NCI-H82 (cell line): ENCODE results near the gene WASHC2A.
"Not testable (repeated sequence)": the region's sequence is repeated elsewhere in the genome, so short reads cannot be mapped to it uniquely, and the experiment has no call there.

Experiments
- DNase-seq: peaks from one replicate; lab custom pipeline; 2025; lab: John Stamatoyannopoulos, UW

Gene WASHC2A, protein sequence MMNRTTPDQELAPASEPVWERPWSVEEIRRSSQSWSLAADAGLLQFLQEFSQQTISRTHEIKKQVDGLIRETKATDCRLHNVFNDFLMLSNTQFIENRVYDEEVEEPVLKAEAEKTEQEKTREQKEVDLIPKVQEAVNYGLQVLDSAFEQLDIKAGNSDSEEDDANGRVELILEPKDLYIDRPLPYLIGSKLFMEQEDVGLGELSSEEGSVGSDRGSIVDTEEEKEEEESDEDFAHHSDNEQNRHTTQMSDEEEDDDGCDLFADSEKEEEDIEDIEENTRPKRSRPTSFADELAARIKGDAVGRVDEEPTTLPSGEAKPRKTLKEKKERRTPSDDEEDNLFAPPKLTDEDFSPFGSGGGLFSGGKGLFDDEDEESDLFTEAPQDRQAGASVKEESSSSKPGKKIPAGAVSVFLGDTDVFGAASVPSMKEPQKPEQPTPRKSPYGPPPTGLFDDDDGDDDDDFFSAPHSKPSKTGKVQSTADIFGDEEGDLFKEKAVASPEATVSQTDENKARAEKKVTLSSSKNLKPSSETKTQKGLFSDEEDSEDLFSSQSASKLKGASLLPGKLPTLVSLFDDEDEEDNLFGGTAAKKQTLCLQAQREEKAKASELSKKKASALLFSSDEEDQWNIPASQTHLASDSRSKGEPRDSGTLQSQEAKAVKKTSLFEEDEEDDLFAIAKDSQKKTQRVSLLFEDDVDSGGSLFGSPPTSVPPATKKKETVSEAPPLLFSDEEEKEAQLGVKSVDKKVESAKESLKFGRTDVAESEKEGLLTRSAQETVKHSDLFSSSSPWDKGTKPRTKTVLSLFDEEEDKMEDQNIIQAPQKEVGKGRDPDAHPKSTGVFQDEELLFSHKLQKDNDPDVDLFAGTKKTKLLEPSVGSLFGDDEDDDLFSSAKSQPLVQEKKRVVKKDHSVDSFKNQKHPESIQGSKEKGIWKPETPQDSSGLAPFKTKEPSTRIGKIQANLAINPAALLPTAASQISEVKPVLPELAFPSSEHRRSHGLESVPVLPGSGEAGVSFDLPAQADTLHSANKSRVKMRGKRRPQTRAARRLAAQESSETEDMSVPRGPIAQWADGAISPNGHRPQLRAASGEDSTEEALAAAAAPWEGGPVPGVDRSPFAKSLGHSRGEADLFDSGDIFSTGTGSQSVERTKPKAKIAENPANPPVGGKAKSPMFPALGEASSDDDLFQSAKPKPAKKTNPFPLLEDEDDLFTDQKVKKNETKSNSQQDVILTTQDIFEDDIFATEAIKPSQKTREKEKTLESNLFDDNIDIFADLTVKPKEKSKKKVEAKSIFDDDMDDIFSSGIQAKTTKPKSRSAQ (N-terminal part only)

DNA sequence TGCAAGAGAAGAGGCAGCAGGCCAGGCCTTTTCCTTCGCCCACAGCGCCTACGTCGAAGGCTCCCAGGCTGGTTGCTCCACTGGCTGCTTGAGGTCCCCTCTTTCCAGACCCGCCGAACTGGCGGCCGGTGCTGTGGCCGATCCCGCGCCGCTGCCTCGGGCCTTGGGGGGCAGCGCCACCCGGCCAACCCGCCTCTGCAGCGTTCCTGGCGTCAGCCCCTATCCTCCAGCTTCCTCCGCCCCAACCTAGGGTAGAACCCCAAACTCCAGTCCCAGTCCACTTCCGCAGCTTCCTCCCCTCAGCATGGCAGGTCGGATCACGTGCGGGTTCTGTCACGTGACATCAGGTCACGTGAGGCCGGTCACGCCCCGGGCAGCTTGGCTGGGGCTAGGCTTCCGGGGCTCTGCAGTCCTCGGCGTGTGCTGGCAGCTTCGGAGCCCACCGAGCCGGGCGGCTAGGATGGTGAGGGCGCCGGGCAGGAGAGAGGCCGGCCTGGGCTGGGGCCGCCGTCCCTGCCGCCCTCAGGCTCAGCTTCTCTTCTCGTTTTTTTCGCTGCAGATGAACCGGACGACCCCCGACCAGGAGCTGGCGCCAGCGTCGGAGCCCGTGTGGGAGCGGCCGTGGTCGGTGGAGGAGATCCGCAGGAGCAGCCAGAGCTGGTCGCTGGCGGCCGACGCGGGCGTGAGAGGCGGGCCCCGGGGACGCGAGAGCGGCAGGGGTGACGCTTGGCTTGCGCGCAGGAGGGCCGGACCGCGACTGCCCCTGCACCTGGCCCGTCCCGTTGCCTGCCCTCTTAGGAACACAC is at the start of gene WASHC2A:
Gene WASHC2A (plus strand): TSS at position 409 of the 806 bp plus-strand sequence. CDS start 52 bp downstream, at position 461.
- DNase-seq: peak; percentile 85

DNA sequence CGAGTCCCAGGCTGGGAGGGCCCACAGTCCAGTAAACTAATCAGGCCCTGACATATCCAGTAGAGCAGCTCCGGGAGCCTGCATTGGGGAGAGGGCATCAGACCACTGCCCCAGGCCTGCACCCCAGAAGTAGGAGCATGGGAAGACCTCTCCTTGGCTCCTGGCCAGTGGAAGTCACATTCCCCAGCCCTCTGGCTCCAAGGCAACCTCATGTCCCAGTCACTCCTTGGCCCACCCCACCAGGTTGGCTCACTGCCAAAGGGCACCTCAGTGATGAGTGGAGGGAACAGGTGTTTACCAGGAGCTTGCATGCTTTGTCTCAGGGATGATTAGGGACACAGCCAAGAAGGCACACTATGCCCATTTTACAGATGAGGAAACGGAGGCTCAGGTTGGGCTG is 48.5 kb upstream of the WASHC2A start:
- not testable (repeated sequence) for DNase-seq

DNA sequence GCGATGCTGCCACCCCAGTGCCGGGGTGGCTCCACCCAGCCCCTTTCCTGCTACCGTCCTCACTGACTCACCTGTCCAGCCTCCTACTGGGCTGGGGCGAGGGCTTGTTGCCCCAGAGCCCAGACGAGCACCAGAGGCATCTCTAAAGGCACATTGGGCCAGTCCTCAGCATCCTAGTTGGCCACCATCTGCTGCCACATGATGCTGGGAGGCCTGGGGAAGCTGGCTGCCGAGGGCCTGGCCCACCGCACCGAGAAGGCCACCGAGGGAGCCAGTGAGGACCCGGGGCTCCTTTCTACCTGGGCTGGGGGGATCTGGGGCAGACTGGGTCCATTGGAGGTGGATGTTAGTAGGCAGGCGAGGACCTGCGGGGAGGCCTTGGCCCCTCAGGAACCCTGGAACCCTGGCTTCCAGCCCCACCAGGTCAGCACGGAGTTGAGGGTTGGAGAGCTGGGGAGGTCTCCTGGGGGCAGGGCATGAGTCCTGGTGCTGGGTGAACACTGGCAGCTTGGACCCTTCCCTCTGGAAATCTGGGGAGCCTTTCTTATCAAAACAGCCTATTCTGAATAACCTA is 47.2 kb upstream of the WASHC2A start:
- DNase-seq: not testable (repeated sequence)

DNA sequence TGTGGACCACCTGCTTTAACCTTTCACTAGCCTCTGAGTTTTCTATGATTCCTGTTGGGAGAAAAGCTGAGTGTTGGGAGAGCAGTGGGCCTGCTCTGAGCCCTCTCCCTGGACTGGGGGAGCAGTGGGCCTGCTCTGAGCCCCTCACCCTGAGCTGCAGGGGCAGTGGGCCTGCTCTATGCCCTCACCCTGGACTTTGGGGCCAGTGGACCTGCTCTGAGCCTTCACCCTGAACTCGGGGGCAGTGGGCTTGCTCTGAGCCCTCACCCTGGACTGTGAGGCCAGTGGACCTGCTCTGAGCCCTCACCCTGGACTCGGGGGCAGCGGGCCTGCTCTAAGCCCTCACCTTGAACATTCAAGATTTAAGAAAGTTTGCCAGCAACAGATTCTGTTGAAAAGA is 46.1 kb upstream of the WASHC2A start:
- DNase-seq: no peak

DNA sequence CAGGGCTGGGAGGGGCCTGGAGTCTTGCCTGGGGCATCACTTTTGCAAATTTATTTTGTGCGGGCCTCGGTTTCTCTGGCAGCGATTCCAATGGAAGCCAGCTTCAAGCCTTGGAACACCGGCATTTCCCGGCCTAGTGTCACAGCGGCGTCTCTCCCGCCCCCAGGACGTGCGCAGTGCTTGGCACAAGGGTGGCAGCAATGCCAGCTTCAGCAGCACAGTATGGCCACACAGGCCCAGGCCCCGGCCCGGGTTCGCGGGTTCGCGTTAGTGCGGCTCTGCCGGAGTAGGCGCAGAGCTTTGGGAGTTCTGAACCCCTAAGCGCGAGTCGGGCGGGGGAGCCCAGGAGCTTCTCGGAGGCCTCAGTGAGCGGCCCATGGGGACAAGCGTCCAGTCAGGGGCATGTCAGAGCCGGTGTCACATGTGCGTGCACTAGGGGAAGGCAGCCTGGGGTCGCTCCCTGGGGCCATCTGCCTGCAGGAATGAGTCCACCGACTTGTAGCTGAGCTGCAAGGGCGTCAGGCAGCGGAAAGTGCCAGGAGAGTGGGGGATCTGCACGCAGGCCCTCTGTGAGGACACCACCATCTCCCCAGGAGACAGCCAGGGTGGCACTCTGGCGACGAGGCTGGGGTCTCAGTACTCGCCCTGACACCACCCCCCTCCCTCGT is 42.9 kb upstream of the WASHC2A start:
- not testable (repeated sequence) for DNase-seq

DNA sequence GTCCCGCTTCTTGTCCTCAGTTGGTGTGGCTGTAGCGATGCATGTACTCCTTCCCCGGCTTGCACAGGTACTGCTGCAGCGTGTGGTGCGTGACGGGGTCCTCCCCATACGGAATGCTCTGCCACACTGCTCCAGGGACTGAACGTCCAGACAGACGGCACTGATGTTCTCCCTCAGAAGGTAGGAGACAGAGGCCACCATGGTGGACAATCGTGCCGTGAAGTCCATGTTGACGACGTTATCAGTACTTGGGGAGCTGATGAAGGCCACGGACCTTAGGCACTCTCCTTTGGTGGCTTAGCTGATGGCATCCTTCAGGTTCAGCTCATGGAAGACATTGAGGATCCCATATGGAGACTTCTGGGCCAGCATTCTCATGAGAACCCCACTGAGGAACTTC is 42.1 kb upstream of the WASHC2A start:
- DNase-seq: no peak

DNA sequence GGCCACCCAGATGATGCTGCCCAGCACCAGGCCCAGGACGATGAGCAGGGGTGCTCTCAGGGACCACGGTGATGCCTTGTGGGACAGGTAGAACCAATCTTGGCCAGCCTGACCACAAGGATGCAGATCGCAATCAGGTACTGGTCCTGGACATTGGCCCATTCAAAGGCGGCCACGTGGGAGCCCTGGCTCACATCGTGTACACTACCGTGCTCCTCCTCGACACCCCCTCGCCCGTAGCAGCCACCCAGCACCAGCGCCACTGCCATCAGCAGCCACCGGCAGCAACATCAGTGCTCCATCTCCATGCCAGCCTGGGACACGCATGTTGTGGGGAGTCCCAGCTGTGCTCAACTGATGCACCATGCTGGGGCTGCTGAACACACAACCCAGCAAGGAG is 40.6 kb upstream of the WASHC2A start:
- DNase-seq: no peak

DNA sequence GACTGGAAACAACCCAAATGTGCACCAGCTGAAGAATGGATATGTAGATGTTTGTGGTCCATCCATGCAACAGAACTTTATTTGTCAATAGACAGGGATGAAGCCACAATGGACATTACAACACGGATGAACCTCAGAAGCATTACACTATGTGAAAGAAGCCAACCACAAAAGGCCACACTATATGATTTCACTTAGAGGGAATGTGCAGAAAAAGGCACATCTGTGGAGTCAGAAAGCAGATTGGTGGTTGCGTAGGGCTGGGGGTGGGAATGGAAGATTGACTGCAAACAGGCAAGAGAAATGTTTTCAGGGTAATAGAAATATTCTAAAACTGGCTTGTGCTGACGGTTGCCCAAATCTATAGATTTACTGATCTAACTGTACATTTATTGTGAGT is 34.3 kb upstream of the WASHC2A start:
- DNase-seq: no peak

DNA sequence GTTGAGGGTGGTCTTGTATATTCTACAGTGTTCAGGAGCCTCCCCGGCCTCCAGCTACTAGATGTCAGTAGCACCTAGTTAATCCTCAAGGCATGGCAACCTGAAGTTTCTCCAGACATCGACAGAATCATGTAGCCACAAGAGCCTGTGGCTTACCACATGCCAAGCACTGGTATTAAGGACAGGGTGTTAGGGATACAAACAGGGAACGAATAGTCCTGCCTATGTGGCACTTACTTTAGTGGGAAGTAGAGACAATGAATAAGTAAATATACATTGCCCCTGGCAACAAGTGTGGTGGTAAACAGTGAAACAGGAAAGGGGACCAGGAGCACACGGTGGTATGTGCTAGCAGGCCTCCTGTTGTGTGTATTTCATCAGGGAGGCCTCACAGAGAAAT is 32.4 kb upstream of the WASHC2A start:
- not testable (repeated sequence) for DNase-seq

DNA sequence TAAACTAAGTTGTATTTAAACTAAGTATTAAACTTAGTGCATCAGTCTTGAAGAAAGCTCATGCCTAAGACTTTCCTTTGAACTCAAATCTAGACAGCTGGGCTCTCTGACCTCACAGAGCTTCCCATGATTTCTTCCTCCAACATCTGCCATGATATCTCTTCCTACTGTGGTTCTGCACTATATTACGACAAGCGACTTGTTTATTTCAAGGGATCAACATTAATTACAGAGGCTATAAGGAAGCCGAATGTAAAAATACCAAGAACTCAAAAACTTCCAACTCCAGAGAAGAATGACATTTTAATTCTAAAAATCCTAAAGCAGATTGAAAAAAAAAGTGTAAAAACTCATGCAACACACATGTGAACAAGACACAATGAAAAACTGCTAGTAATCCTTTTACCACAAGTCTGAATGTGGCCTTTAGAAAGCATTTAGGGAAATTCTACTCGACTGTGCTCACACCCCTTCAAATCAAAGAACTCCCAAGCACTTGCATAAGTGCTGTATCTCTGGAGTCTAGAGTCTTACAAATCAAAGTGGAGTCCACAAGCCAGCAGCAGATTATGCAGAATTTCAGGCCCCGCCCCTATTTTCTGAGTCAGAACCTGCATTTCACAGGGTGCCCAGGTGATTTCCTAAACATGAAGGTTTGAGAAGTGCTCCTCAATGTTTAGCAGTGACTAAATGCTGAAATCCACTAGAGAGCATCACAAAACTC is 22.7 kb upstream of the WASHC2A start:
- no peak for DNase-seq

DNA sequence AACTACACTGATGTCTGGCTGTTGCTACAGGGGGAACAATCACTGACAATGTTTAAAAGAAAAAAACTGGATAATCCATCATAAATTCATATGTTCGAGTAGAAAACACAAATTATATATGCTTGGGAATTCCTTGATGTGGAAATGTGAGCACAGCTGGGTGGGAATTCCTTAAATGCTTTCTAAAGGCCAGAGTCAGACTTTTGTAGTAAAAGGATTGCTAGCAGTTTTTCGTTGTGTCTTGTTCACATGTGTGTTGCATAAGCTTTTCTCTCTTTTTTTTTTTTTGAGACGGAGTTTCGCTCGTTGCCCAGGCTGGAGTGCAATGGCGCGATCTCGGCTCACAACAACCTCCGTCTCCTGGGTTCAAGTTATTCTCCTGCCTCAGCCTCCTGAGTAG is 21.3 kb upstream of the WASHC2A start:
- DNase-seq: not testable (repeated sequence)

DNA sequence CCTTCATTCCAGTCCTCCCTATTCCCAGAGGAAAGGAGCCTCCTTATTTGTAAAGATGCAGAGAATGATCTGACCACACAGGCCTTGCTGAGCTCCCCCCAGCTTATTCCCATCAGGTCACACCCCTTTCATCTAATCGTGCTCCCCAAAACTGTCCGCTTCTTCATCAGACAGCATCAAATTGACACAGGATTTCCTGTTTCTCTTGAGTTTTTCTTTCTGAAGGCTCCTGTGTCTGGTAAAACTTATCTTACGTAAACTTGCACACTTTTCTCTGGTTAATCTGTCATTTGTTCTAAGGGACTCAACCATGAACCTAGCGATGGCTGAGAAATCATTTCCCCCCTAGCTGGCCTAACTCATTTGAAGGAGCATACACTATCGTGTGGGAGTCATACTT is 20.2 kb upstream of the WASHC2A start:
- DNase-seq: not testable (repeated sequence)

DNA sequence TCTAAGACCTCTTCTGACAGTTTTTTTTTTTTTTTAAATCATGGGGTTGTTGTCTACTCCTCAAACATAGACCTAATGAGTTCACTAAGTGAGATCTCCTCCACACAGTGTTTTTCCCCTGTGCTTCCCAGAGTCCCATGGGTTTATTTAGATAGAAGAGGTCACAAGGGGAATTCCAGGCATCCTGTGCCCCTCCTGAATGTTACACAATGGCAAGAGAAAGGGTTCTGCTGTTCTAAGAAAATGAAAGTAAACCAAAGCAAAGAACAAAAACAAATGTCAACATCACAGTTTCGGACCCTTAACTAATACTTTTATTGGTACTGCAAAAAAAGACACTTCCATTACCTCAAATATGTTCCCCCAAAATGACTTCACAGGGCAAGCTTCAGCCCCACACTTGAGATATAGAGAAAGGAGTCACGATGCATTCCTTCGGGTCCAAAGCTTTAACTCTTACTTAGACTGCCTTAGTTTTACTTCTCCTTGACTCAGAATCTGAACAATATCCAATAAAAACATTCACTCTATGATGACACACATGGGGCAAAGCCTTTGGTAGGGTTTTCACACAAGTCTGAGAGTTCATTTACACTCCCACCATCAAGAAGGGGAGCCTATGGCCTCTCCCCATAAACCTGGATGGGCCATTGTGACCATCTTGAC is 15.6 kb upstream of the WASHC2A start:
- not testable (repeated sequence) for DNase-seq

DNA sequence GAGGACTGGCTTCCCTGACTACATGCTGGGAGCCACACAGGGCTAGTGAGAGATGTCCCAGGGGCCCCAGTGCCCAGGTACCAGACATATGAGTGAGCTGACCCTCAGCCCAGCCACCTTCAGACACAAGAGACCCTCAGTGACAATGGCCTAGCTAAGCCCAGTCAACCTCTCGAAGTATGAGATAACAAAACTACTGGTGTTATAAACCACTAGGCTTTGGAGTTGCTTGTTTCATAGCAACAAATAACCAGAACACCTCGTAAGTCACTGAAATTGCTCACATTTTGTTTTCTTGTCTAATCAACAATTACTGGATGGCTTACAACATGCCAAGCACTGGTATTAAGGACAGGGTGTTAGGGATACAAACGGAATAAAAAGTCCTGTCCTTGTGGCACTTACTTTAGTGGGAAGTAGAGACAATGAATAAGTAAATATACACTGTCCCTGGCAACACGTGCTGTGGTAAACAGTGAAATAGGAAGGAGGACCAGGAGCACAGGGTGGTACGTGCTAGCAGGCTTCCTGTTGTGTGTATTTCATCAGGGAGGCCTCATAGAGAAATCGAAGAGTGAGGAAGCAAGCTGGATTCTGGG is 14.9 kb upstream of the WASHC2A start:
- DNase-seq: not testable (repeated sequence)

DNA sequence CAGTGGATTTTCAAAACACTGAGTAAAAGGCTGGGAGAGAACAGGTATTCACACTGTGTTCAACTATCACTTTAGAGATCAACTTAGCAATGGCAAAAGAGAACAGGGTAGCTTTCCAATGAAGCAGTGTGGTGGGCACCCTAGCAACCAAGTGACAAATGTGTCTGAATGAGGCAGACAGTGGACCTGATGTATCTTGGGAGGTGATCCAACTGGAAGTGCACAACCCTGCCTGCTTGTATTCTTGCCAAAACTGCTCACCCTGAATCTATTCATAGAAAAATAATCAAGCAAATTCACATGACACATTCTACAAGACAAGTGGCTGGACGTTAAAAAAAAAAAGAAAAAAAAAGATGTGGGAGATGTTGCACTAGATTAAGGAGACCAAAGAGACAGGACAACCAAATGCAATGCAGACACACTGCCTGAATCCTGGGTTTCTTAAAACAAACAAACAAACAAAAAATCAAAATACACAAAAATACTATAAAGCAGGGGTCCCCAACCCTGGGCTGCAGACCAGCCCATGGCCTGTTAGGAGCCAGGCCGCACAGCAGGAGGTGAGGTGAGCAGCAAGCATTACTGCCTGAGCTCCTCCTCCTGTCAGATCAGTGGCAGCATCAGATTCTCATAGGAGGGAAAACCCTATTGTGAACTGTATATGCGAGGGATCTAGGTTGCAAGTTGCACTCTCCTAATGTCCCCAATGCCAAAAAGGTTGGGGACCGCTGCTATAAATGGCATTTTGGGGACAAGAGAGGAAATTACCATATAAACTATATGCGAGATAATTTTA is 12.1 kb upstream of the WASHC2A start:
- not testable (repeated sequence) for DNase-seq

DNA sequence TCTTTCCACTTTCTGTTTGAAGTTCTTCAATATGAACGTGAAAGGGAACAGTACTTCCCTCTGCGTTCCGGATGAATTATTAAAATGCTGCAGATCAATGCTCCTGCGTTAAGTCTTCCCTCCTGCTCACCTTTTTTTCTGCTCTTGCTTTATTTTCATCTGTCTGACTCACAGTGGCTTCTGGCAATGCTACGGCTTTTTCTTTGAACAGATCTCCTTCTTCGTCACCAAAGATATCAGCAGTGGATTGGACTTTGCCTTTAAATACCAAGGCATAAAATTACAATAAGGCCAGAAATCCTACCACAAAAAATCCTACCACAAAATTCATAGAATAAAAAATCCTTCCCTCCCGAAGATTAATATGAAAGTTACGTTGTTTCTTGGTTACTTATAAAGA is 11.1 kb upstream of the WASHC2A start:
- DNase-seq: not testable (repeated sequence)

DNA sequence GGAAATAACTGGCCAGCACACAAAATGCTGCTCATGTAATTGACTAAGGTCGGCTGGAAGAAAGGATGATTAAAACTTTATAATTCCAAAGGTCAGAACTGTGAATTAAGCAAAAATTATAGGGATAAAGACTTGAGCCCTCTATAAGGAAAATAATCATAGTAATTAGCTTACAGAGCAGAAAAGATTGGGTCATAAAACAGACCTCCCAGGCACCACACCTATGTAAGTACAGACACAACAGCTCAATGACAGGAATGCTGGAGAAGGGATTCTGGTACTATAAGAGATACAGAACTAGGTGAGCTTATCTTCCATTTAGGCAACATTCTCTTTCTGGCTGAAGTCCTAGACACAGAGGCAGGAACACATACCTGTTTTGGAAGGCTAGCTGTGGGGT is 9.0 kb upstream of the WASHC2A start:
- not testable (repeated sequence) for DNase-seq

DNA sequence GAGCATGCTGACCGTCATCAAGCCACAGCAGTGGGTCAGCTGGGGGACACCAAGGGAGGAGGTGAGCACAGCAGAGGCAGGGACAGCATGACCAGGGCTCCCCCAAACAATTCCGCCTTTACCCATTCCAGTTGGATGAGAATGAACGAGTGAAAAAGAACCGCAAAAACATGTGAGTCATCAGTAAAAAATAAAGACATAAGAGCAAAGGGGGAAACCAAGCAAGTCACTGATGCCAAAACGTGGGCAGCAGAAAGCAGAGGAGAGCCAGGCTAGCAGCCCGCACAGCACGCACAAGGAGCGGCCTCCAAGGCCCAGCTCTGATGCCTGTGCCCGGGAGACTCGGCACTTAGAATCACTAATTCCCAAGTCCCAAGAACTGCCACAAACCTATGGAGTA is 7.8 kb upstream of the WASHC2A start:
- not testable (repeated sequence) for DNase-seq
